SK-N-MC (cell line): ENCODE results near the gene TBC1D22A.

Source experiments
- EZH2 ChIP-seq: fragments of 200-600 bp; sonication (generic); IDR thresholded peaks from one replicate; pipeline ENCODE4 v1.6.1; 2017; ENCODE audit warnings: antibody characterized with exemption
- POLR2AphosphoS5 ChIP-seq: IDR thresholded peaks from 2 replicates; pipeline ENCODE4 v1.6.1; 2012; ENCODE audit warnings: mild to moderate bottlenecking, low read depth, low read length, borderline replicate concordance

DNA sequence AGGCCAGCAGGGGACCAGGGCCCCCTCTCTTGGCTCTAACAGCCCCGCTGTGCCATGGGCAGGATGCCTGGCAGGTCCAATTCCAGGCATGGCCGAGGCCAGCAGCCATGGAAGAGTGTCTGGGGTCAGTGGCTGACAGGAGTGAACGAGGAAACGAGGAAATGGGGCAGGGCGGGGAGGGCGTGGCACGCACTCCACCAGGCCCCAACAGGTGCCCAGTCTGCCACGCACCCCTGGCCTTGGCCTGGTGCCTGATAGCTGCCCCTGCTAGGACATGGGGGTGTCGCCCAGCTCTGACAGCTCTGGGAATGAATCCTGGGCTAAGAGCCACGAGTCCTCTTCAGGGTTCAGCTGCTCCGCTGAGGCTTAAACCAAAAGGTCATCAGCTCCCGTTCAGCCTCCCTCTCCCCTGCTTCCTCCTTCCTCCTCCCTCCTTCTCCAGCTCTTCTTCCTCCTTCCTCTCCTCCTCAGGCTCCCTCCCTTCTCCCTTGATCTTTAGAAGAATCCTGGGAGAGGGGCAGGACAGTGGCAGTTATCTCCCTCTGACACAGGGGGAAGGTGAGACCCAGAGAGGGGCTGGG is 11.5 kb upstream of the TBC1D22A start:
- TF ChIP-seq EZH2 (no peak), POLR2AphosphoS5 (no peak)
